Endothelial cell of umbilical vein (primary cell): ENCODE data around the gene ARFIP1. TPM values are rescaled to one million over a fixed set of nuclear protein-coding genes. Genes with fewer than 3 reads are reported as not detected.

Experiments
- BruUV-seq: library from RNA; stranded (reverse); fragments of 400-500 nt; replicated peaks from 2 replicates; lab custom pipeline; 2021; lab: Mats Ljungman, UMichigan
- CTCF ChIA-PET: fragments of 300-600, 350-600 bp; sonication (Branson Sonifier 250); formaldehyde crosslinking; loops from one replicate; lab custom pipeline; 2021; ENCODE audit warnings: antibody characterized with exemption, inconsistent platforms; lab: Charles Lee
- POLR2A ChIA-PET: fragments of 300-600, 350-600 bp; sonication (Branson Sonifier 250); formaldehyde crosslinking; loops from one replicate; lab custom pipeline; 2021; ENCODE audit warnings: antibody characterized with exemption, inconsistent platforms; lab: Charles Lee
- DNase-seq: peaks from one replicate; pipeline ENCODE4 v3.0.0-alpha.2; 2011; ENCODE audit warnings: low read depth, low spot score
- FAIRE-seq: peaks from 2 replicates; lab custom pipeline; 2011; peaks lifted over from hg19 to GRCh38; lab: Jason Lieb, UNC
- H2AFZ ChIP-seq: 2 replicates; pipeline ENCODE4 v1.6.0; 2012; ENCODE audit warnings: low read depth, low read length, control low read depth, inconsistent platforms
- H3K27ac ChIP-seq: 2 replicates; pipeline ENCODE4 v1.5.1; 2011; ENCODE audit warnings: low read depth, mild to moderate bottlenecking, control low read depth, low read length, moderate library complexity; ENCODE audit not compliant: insufficient read depth
- H3K27me3 ChIP-seq, 2 experiments: 2 replicates each; pipeline versions ENCODE4 v1.6.0 to v1.6.1; 2011; ENCODE audit warnings: low read length in 2 of 2, mixed read lengths in 1 of 2; ENCODE audit not compliant: control insufficient read depth in 2 of 2, insufficient read depth in 2 of 2
- H3K36me3 ChIP-seq, 2 experiments: 2 replicates in 1 of 2; 3 replicates in 1 of 2; pipeline ENCODE4 v1.5.1; 2011; ENCODE audit warnings: low read length in 2 of 2, mild to moderate bottlenecking in 1 of 2, moderate library complexity in 1 of 2; ENCODE audit not compliant: control insufficient read depth in 2 of 2, insufficient read depth in 2 of 2; ENCODE audit errors: extremely low read depth in 1 of 2
- H3K4me1 ChIP-seq: 3 replicates; pipeline ENCODE4 v1.5.1; 2011; ENCODE audit warnings: mild to moderate bottlenecking, low read length; ENCODE audit not compliant: control insufficient read depth, insufficient read depth; ENCODE audit errors: extremely low read depth
- H3K4me2 ChIP-seq: 2 replicates; pipeline ENCODE4 v1.6.1; 2011; ENCODE audit warnings: low read length, control low read depth, mixed read lengths; ENCODE audit not compliant: insufficient read depth
- H3K4me3 ChIP-seq, 3 experiments: fragments of 200-600 bp in 1 of 3; sonication (generic), shearing (Covaris generic) in 1 of 3; replicated peaks in 1 of 3; 2 replicates each; pipeline ENCODE4 v1.5.1; 2011 to 2016; ENCODE audit warnings: control low read depth in 3 of 3, low read length in 3 of 3, mild to moderate bottlenecking in 2 of 3, inconsistent platforms in 1 of 3, low read depth in 1 of 3, moderate library complexity in 1 of 3; ENCODE audit not compliant: insufficient read depth in 1 of 3
- H3K79me2 ChIP-seq: 2 replicates; pipeline ENCODE4 v1.6.0; 2012; ENCODE audit warnings: low read length, inconsistent platforms; ENCODE audit not compliant: control insufficient read depth, insufficient read depth
- H3K9ac ChIP-seq: replicated peaks from 2 replicates; pipeline ENCODE3; 2011; ENCODE audit warnings: low read length, control low read depth; ENCODE audit not compliant: insufficient read depth; ENCODE audit errors: extremely low read depth
- H3K9me1 ChIP-seq: replicated peaks from 3 replicates; pipeline ENCODE4 v1.6.0; 2011; ENCODE audit warnings: mild to moderate bottlenecking, low read length; ENCODE audit not compliant: control insufficient read depth, insufficient read depth; ENCODE audit errors: extremely low read depth
- H3K9me3 ChIP-seq: replicated peaks from 2 replicates; pipeline ENCODE4 v1.5.1; 2012; ENCODE audit warnings: low read length, inconsistent platforms; ENCODE audit not compliant: control insufficient read depth, insufficient read depth
- H4K20me1 ChIP-seq: replicated peaks from 2 replicates; pipeline ENCODE3; 2011; ENCODE audit warnings: mild to moderate bottlenecking, low read length; ENCODE audit not compliant: control insufficient read depth, insufficient read depth; ENCODE audit errors: extremely low read depth
- EZH2 ChIP-seq: IDR thresholded peaks from 2 replicates; pipeline ENCODE4 v1.6.1; 2012; ENCODE audit warnings: borderline replicate concordance, low read depth, mild to moderate bottlenecking, moderate library complexity, low read length, inconsistent platforms; ENCODE audit not compliant: severe bottlenecking
- FOS ChIP-seq: IDR thresholded peaks from 2 replicates; pipeline ENCODE4 v1.6.1; 2011; ENCODE audit warnings: mild to moderate bottlenecking, low read length, moderate library complexity, borderline replicate concordance; ENCODE audit not compliant: insufficient read depth
- GATA2 ChIP-seq: IDR thresholded peaks from 2 replicates; pipeline ENCODE4 v1.7.0; 2011; ENCODE audit warnings: low read depth, mild to moderate bottlenecking, moderate library complexity, mixed read lengths, low read length; ENCODE audit not compliant: insufficient read length, insufficient read depth
- JUN ChIP-seq: IDR thresholded peaks from 2 replicates; pipeline ENCODE4 v1.6.1; 2011; ENCODE audit warnings: borderline replicate concordance, low read depth; ENCODE audit not compliant: insufficient read length, insufficient read depth
- MAX ChIP-seq: IDR thresholded peaks from 2 replicates; pipeline ENCODE4 v1.6.1; 2011; ENCODE audit not compliant: insufficient read depth, insufficient read length
- MYC ChIP-seq: IDR thresholded peaks from one replicate; pipeline ENCODE4 v1.6.1; 2011; ENCODE audit warnings: mild to moderate bottlenecking, low read depth, low read length
- POLR2A ChIP-seq: IDR thresholded peaks from 2 replicates; pipeline ENCODE4 v1.6.1; 2012; ENCODE audit warnings: low read depth, mild to moderate bottlenecking, control low read depth, low read length
- POLR2AphosphoS5 ChIP-seq: IDR thresholded peaks from 2 replicates; pipeline ENCODE4 v1.6.1; 2012; ENCODE audit warnings: low read depth, mild to moderate bottlenecking, control low read depth, low read length, moderate library complexity; ENCODE audit not compliant: insufficient read depth
- dilution Hi-C: fragments of 300-500 bp; cut with MboI; formaldehyde crosslinking; loops from one replicate; pipeline ENCODE4 v1.15.0; 2019; ENCODE audit warnings: low sequenced_read_pairs; ENCODE audit not compliant: extremely low pct_ligation_motif_present
- intact Hi-C: fragments of 100-400 bp; cut with micrococcal nuclease; formaldehyde crosslinking; loops from one replicate; pipeline ENCODE4 v1.10.0; 2022
- polyA plus RNA-seq, 4 experiments: library from polyadenylated mRNA; depleted of rRNA in 3 of 4; stranded (reverse) in 3 of 4; unstranded in 1 of 4; fragments of >200 nt; gene quantifications; 2 replicates each; pipeline versions ENCODE4 v1.2.1 to v1.2.3, GENCODE V29; 2011 to 2012; ENCODE audit warnings: missing spikeins in 1 of 4
- total RNA-seq: library from RNA; stranded (reverse); gene quantifications from 2 replicates; pipeline ENCODE4 v1.2.3, GENCODE V29; 2021
- TF ChIP-seq, protein P1 (sequence below), 2 donors: IDR thresholded peaks; 1 replicate in 1 of 2; 2 replicates in 1 of 2; pipeline ENCODE4 v1.5.1; 2011; ENCODE audit warnings: low read length in 2 of 2, mild to moderate bottlenecking in 2 of 2, moderate library complexity in 2 of 2, control low read depth in 1 of 2, inconsistent platforms in 1 of 2, low read depth in 1 of 2; ENCODE audit not compliant: insufficient read depth in 1 of 2; ENCODE audit errors: extremely low read depth in 1 of 2

The ARFIP1 gene
- total and polyA plus RNA-seq, 2 donors (not counting 3 experiments of a cell fraction or from before 2014, with no cell fraction given) = 10.0 to 24.2 TPM

DNA sequence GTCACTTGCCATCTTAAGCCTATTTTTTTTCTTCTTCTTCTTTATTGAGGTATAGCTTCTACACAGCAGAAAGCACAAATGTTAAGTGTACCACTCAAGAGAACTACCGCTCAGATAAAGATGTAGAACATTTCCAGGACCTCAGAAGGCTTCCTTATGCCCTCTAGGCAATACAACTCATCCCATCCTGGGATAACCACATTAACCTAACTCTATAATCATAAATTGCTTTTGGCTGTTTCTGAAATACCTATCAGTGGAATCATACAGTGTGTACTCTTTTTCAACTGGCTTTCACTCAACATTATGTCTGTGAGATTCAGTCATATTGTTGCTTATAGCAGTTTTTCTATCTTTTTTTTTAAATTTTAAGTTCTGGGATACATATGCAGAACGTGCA, 51.7 kb downstream of the ARFIP1 start:
- ChIA-PET CTCF (no interaction called here), POLR2A (no interaction called here)
- intact Hi-C loops (no loop called here), dilution Hi-C loops (no loop called here)
- no peak for DNase-seq
- H3K9ac ChIP-seq = no peak overlapping the region
- TF ChIP-seq FOS (no peak), GATA2 (no peak), JUN (no peak), POLR2A (no peak), MAX (no peak), EZH2 (no peak), POLR2AphosphoS5 (no peak), MYC (no peak)
- TF ChIP-seq, protein P1, sequence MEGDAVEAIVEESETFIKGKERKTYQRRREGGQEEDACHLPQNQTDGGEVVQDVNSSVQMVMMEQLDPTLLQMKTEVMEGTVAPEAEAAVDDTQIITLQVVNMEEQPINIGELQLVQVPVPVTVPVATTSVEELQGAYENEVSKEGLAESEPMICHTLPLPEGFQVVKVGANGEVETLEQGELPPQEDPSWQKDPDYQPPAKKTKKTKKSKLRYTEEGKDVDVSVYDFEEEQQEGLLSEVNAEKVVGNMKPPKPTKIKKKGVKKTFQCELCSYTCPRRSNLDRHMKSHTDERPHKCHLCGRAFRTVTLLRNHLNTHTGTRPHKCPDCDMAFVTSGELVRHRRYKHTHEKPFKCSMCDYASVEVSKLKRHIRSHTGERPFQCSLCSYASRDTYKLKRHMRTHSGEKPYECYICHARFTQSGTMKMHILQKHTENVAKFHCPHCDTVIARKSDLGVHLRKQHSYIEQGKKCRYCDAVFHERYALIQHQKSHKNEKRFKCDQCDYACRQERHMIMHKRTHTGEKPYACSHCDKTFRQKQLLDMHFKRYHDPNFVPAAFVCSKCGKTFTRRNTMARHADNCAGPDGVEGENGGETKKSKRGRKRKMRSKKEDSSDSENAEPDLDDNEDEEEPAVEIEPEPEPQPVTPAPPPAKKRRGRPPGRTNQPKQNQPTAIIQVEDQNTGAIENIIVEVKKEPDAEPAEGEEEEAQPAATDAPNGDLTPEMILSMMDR (IDR thresholded peaks at IDR 0.05; ENCODE audit: extremely low read depth in 1 of 2, insufficient read depth in 1 of 2, low read depth in 1 of 2, low read length in 2 of 2) = no peak
- no peak overlapping the region for H3K4me2 ChIP-seq
- H3K4me1 ChIP-seq = no peaks in the 10 kb centered on the region
- FAIRE-seq = no peak
- no peaks in the 10 kb centered on the region for H3K9me3 ChIP-seq
- H3K9me1 ChIP-seq = no peaks in the 10 kb centered on the region
- BruUV-seq = no TSS peak
- no peaks in the 10 kb centered on the region for H3K27me3 ChIP-seq
- H3K36me3 ChIP-seq = no peaks in the 10 kb centered on the region
- no peaks in the 10 kb centered on the region for H4K20me1 ChIP-seq
- no peak overlapping the region for H3K27ac ChIP-seq
- no peak overlapping the region for H3K4me3 ChIP-seq
- H3K79me2 ChIP-seq = no peaks in the 10 kb centered on the region
- no peak overlapping the region for H2AFZ ChIP-seq
